ENCODE results near the gene NPLOC4. TPM values are rescaled to one million over a fixed set of nuclear protein-coding genes. Genes with fewer than 3 reads are reported as not detected.
A peak's percentile ranks its signal among the peaks of the same experiment; 100 is the strongest.

NPLOC4 gene
- total RNA-seq, 6 donors from 2014 or later: 59.9 to 373 (median 87.4) TPM

DNA sequence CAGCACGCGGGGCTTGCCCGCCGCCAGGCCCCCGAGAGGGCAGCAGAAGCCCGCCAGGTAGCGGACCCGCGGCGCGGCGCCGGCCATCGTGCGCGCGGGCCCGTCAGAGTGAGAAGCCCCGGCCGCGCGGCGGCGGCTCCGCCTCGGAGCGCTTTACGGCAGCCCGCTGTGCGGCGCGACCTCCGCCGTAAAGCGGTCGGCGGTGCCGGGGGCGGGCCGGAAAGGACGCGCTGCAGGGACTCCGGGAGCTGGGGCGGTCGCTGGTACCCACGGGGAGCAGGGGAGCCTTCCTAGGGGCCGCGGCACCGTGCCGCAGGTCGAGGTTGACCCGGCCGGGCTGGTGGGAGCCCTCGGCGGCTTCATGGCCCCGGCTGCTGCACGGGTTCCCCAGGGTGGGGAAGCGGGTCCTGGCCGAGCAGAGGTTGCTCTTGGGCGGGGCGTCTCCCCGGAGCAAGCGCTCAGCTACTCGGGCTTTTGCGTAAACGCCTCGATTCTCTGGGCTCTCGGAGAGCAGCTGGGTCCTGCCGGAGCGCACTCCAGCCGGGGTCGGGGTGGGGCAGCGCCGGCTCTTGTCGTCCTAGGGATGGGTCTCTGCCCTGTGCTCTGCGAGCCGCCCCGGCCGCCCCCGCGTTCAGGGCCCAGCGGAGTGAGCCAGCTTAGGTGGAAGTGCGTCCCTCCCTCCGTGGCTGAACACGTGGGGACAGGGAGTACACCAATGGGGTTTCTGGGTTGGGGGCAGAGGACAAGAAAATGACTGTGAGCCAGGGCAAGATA lies 84.5 kb downstream of the NPLOC4 start, which contains the start of gene FAAP100:
Gene FAAP100 (minus strand): TSS at position 110 of the 774 bp plus-strand sequence. CDS start 23 bp downstream, at position 87.
- Histone ChIP-seq H3K27me3 (no peaks in the 10 kb centered on the region), H3K9me3 (no peaks in the 10 kb centered on the region), H3K36me3 (peaks cover 0 to 44% (median 30%) of the 10 kb centered on the region in 4 donors), H3K4me3 (peak within 1 kb of the TSS; percentile 68 to 98 (median 86)), H3K4me1 (peaks cover 19 to 53% (median 22%) of the 10 kb centered on the region in 4 donors), H3K27ac (peak within 1 kb of the TSS; percentile 79 to 91 (median 87))
- ATAC-seq (ENCODE audit: low FRiP score in 2 of 2): peak; percentile 89 to 93
- TF ChIP-seq POLR2A (IDR thresholded peaks at IDR 0.05) (peak; percentile 25 to 90 (median 42)), POLR2AphosphoS5 (IDR thresholded peaks at IDR 0.05) (peak; percentile 51 to 77), EP300 (IDR thresholded peaks at IDR 0.05) (no peak)
- TF ChIP-seq, protein P1, sequence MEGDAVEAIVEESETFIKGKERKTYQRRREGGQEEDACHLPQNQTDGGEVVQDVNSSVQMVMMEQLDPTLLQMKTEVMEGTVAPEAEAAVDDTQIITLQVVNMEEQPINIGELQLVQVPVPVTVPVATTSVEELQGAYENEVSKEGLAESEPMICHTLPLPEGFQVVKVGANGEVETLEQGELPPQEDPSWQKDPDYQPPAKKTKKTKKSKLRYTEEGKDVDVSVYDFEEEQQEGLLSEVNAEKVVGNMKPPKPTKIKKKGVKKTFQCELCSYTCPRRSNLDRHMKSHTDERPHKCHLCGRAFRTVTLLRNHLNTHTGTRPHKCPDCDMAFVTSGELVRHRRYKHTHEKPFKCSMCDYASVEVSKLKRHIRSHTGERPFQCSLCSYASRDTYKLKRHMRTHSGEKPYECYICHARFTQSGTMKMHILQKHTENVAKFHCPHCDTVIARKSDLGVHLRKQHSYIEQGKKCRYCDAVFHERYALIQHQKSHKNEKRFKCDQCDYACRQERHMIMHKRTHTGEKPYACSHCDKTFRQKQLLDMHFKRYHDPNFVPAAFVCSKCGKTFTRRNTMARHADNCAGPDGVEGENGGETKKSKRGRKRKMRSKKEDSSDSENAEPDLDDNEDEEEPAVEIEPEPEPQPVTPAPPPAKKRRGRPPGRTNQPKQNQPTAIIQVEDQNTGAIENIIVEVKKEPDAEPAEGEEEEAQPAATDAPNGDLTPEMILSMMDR (IDR thresholded peaks at IDR 0.05): peak in 3 of 6 experiments; percentile 4 to 36 (median 12)
- 0% methylated on average over 9 to 32 of the region's 85 CpGs for WGBS, 2 donors
- peak; percentile 79 to 97 for DNase-seq

DNA sequence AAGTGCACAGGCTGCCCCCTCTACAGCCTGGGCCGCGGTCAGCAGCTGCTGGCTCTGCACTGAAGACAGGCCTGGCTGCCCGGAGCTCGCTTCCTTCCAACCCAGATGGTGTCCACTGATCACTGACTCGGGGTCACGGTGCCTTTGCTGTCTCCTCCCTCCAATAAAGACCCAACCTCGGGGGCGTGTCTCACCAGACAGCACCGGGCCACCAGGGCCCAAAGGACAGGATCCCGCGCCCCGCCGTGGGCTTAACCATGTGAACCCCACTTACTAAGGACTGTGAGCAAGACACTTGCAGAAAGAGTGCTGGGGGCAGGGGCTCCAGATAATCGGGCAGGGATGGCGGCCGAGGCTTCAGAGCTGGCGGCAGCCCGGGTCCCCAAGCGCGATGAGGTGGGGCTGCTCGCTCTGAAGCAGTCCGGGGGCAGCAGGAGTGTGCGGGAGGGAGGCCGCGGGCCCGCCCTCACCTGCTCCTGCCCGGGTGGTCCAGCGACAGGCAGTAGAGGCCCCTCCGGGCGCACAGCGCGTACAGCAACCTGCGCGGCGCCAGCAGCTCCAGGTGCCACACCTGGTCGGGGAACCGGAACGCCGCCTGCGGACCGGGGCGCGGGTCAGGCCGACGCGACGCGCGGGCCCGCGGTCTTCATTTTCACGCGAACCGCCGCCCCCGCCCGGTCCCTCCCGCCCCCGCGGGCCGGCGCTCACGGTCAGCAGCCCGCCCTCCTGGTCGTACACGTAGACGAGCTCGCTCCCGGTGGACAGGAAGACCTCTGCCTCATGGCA lies 85.3 kb downstream of the NPLOC4 start:
- H3K9me3 ChIP-seq: no peaks in the 10 kb centered on the region
- ATAC-seq (ENCODE audit: low FRiP score in 2 of 2) (peak in 1 of 2 donors; percentile 51), DNase-seq (peak in 1 of 2 donors; percentile 36)
- no peaks in the 10 kb centered on the region for H3K27me3 ChIP-seq
- TF ChIP-seq POLR2AphosphoS5 (IDR thresholded peaks at IDR 0.05) (no peak), POLR2A (IDR thresholded peaks at IDR 0.05) (no peak), EP300 (IDR thresholded peaks at IDR 0.05) (no peak)
- TF ChIP-seq, protein P1 (IDR thresholded peaks at IDR 0.05): peak in 1 of 6 experiments; percentile 7
- H3K27ac ChIP-seq: peak overlapping the region; percentile 79 to 91 (median 87)
- 0 to 2% methylated on average over 9 to 18 of the region's 69 CpGs for WGBS, 2 donors
- peak overlapping the region; percentile 68 to 98 (median 86) for H3K4me3 ChIP-seq
- peaks cover 0 to 44% (median 32%) of the 10 kb centered on the region in 4 donors for H3K36me3 ChIP-seq
- H3K4me1 ChIP-seq: peaks cover 18 to 53% (median 22%) of the 10 kb centered on the region in 4 donors

DNA sequence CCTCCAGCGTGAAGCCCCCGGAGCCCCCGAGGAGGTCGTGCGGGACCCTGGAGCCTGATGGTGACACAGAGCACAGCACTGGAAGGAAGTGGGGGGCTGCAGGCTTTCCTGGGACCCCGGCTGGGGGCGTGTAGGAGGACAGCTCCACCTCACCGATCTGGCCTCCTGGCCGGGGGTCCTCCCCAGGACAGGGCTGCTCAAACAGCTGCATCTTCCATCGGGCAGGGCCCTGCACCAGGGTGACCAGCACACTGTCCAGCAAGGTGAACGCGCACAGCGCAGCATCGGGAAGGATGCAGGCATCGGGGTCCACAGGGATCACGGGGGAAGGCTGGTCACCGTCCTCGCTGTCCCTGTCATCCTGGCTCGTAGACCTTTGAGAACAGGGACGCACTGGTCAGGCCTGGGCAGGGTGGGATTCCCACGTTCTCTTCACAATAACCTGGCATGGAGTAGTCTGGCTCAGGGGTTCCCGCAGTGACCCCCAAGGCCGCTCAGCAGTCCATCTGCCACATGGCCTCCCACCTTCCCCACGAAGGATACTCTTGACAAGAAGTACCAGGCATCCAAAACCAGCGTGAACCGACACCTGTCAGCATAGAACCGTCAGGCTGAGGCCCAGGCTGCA lies 86.0 kb downstream of the NPLOC4 start:
- 88 to 90% methylated on average over 5 to 27 of the region's 27 CpGs for WGBS, 2 donors

DNA sequence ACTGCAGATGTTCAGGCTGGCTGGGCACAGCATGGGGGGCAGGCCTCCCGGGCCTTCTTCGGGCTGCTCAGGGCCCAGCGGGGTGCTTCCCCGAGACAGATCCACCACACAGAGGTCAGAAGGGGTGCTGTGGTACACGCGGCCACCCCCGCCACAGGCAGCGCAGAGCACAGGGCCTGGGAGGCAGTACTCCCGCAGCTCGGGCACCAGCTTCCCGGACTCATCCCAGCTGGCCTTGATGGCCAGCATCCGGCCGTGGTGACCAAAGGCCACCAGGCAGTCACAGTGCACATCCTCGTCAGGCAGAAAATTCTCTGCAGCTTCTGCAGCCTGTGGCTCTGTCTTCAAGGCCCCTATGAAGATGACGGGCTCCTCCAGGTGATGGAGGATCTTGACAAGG lies 86.6 kb downstream of the NPLOC4 start:
- no peak for ATAC-seq (ENCODE audit: low FRiP score in 2 of 2)
- H3K4me1 ChIP-seq: peaks cover 16 to 45% (median 22%) of the 10 kb centered on the region in 4 donors
- H3K4me3 ChIP-seq: no peak overlapping the region
- no peaks in the 10 kb centered on the region for H3K27me3 ChIP-seq
- peaks cover 0 to 50% (median 42%) of the 10 kb centered on the region in 4 donors for H3K36me3 ChIP-seq
- no peak overlapping the region for H3K27ac ChIP-seq
- TF ChIP-seq POLR2AphosphoS5 (IDR thresholded peaks at IDR 0.05) (no peak), POLR2A (IDR thresholded peaks at IDR 0.05) (no peak), EP300 (IDR thresholded peaks at IDR 0.05) (no peak)
- TF ChIP-seq, protein P1 (IDR thresholded peaks at IDR 0.05): no peak
- WGBS, 2 donors: 93% methylated on average over 11 of the region's 15 CpGs; no CpG with 5 or more reads in 1 of the 2 donors
- H3K9me3 ChIP-seq: no peaks in the 10 kb centered on the region
- peak in 1 of 2 donors; percentile 81 for DNase-seq

More for the DNA sequence above, 86.0 kb downstream of the NPLOC4 start:
- Histone ChIP-seq H3K36me3 (peaks cover 0 to 44% (median 35%) of the 10 kb centered on the region in 4 donors), H3K27ac (peak overlapping the region in 1 of 4 donors; percentile 86), H3K27me3 (no peaks in the 10 kb centered on the region), H3K9me3 (no peaks in the 10 kb centered on the region), H3K4me3 (peak overlapping the region; percentile 68 to 98 (median 86)), H3K4me1 (peaks cover 16 to 49% (median 22%) of the 10 kb centered on the region in 4 donors)
- no peak for ATAC-seq (ENCODE audit: low FRiP score in 2 of 2)
- no peak for TF ChIP-seq POLR2AphosphoS5 (IDR thresholded peaks at IDR 0.05)
- TF ChIP-seq, protein P1 (IDR thresholded peaks at IDR 0.05): no peak
- no peak for TF ChIP-seq EP300 (IDR thresholded peaks at IDR 0.05)
- no peak for TF ChIP-seq POLR2A (IDR thresholded peaks at IDR 0.05)
- peak in 1 of 2 donors; percentile 71 for DNase-seq
